KOPT-K1 (cell line): ENCODE measurements around the gene KRT77.

ENCODE experiments used
- H3K27ac ChIP-seq: fragments of 200-600 bp; sonication (generic); 2 replicates; pipeline ENCODE4 v1.5.1; 2016; ENCODE audit warnings: antibody characterized with exemption, mild to moderate bottlenecking, low read depth, low read length; ENCODE audit not compliant: poor library complexity, severe bottlenecking
- H3K36me3 ChIP-seq: fragments of 200-600 bp; sonication (generic); 2 replicates; pipeline ENCODE4 v1.5.1; 2017; ENCODE audit warnings: antibody characterized with exemption, mild to moderate bottlenecking, low read length, moderate library complexity; ENCODE audit not compliant: insufficient read depth
- H3K9me3 ChIP-seq: fragments of 200-600 bp; sonication (generic); 2 replicates; pipeline ENCODE4 v1.5.1; 2017; ENCODE audit warnings: antibody characterized with exemption, low read length, mild to moderate bottlenecking; ENCODE audit not compliant: insufficient read depth, poor library complexity, severe bottlenecking

KRT77 gene

GRCh38 chr12:52710730-52711129, 7.4 kb upstream of the KRT77 start:
- Histone ChIP-seq H3K9me3 (no peaks in the 10 kb centered on the region), H3K27ac (no peak overlapping the region), H3K36me3 (no peaks in the 10 kb centered on the region)

- Histone ChIP-seq H3K9me3 (no peaks in the 10 kb centered on the region), H3K36me3 (no peaks in the 10 kb centered on the region), H3K27ac (no peak overlapping the region)
These were observed 4.7 kb upstream of the KRT77 start for GRCh38 chr12:52708010-52708409.

GRCh38 chr12:52704464-52704863, 1.1 kb upstream of the KRT77 start:
- no peaks in the 10 kb centered on the region for H3K9me3 ChIP-seq
- H3K36me3 ChIP-seq = no peaks in the 10 kb centered on the region

GRCh38 chr12:52703878-52704277, 554 bp upstream of the KRT77 start:
- no peaks in the 10 kb centered on the region for H3K9me3 ChIP-seq
- H3K36me3 ChIP-seq = no peaks in the 10 kb centered on the region
- no peak overlapping the region for H3K27ac ChIP-seq

More at GRCh38 chr12:52704464-52704863, 1.1 kb upstream of the KRT77 start:
- no peak overlapping the region for H3K27ac ChIP-seq

- Histone ChIP-seq H3K36me3 (no peaks in the 10 kb centered on the region), H3K27ac (no peak overlapping the region), H3K9me3 (no peaks in the 10 kb centered on the region)
These were observed 986 bp downstream of the KRT77 start for GRCh38 chr12:52702338-52702737.

- Histone ChIP-seq H3K36me3 (no peaks in the 10 kb centered on the region), H3K27ac (no peak overlapping the region), H3K9me3 (no peaks in the 10 kb centered on the region)
These were observed 2.0 kb downstream of the KRT77 start for GRCh38 chr12:52701281-52701680.

- no peaks in the 10 kb centered on the region for H3K9me3 ChIP-seq
- H3K36me3 ChIP-seq = no peaks in the 10 kb centered on the region
- H3K27ac ChIP-seq = no peak overlapping the region
These were observed 3.4 kb downstream of the KRT77 start for GRCh38 chr12:52699960-52700359.

GRCh38 chr12:52699373-52699772, 4.0 kb downstream of the KRT77 start:
- no peak overlapping the region for H3K27ac ChIP-seq

GRCh38 chr12:52698651-52699340, 4.5 kb downstream of the KRT77 start:
- Histone ChIP-seq H3K36me3 (no peaks in the 10 kb centered on the region), H3K9me3 (no peaks in the 10 kb centered on the region), H3K27ac (no peak overlapping the region)

More at GRCh38 chr12:52699373-52699772, 4.0 kb downstream of the KRT77 start:
- H3K9me3 ChIP-seq = no peaks in the 10 kb centered on the region
- H3K36me3 ChIP-seq = no peaks in the 10 kb centered on the region

- no peak overlapping the region for H3K27ac ChIP-seq
- no peaks in the 10 kb centered on the region for H3K36me3 ChIP-seq
- no peaks in the 10 kb centered on the region for H3K9me3 ChIP-seq
These were observed 6.2 kb downstream of the KRT77 start for GRCh38 chr12:52697058-52697582.

- no peaks in the 10 kb centered on the region for H3K36me3 ChIP-seq
- no peaks in the 10 kb centered on the region for H3K9me3 ChIP-seq
- no peak overlapping the region for H3K27ac ChIP-seq
These were observed 6.7 kb downstream of the KRT77 start for GRCh38 chr12:52696588-52696987.

GRCh38 chr12:52695039-52695438, 8.3 kb downstream of the KRT77 start:
- Histone ChIP-seq H3K9me3 (no peaks in the 10 kb centered on the region), H3K36me3 (no peaks in the 10 kb centered on the region), H3K27ac (no peak overlapping the region)

GRCh38 chr12:52694151-52694550, 9.2 kb downstream of the KRT77 start:
- Histone ChIP-seq H3K9me3 (no peaks in the 10 kb centered on the region), H3K27ac (no peak overlapping the region)

GRCh38 chr12:52693261-52693660, 10.1 kb downstream of the KRT77 start:
- Histone ChIP-seq H3K27ac (no peak overlapping the region), H3K9me3 (no peaks in the 10 kb centered on the region), H3K36me3 (no peaks in the 10 kb centered on the region)

More at GRCh38 chr12:52694151-52694550, 9.2 kb downstream of the KRT77 start:
- H3K36me3 ChIP-seq = no peaks in the 10 kb centered on the region

- no peak overlapping the region for H3K27ac ChIP-seq
- H3K9me3 ChIP-seq = no peaks in the 10 kb centered on the region
- no peaks in the 10 kb centered on the region for H3K36me3 ChIP-seq
These were observed 11.1 kb downstream of the KRT77 start for GRCh38 chr12:52692254-52692653.

GRCh38 chr12:52691841-52692150, 11.5 kb downstream of the KRT77 start:
- no peaks in the 10 kb centered on the region for H3K36me3 ChIP-seq
- H3K27ac ChIP-seq = no peak overlapping the region
- H3K9me3 ChIP-seq = no peaks in the 10 kb centered on the region
